Naive B cell (primary cell): ENCODE measurements around the gene SCAPER. TPM values are rescaled to one million over a fixed set of nuclear protein-coding genes. Genes with fewer than 3 reads are reported as not detected.

Source experiments
- ATAC-seq, 2 donors: fragments of 150-1000 bp; cut with Tn5 transposase; 2 replicates each; pipeline ENCODE4 v1.10.0; 2021; ENCODE audit warnings: low read depth in 2 of 2, mild to moderate bottlenecking in 2 of 2, moderate library complexity in 2 of 2
- DNase-seq: peaks from one replicate; pipeline ENCODE4 v3.0.0; 2022
- H3K27ac Mint-ChIP-seq, 6 donors: one replicate each; pipeline ENCODE4 v1.8.0; 2020 to 2022; ENCODE audit warnings: mild to moderate bottlenecking in 6 of 6, mixed read lengths in 6 of 6, moderate library complexity in 5 of 6, inconsistent platforms in 2 of 6
- H3K27me3 Mint-ChIP-seq, 3 donors: one replicate each; pipeline ENCODE4 v1.8.0; 2021 to 2022; ENCODE audit warnings: mixed read lengths in 3 of 3, mild to moderate bottlenecking in 1 of 3
- H3K36me3 Mint-ChIP-seq, 2 donors: one replicate each; pipeline ENCODE4 v1.8.0; 2020 to 2022; ENCODE audit warnings: mixed read lengths in 2 of 2, inconsistent platforms in 1 of 2, mild to moderate bottlenecking in 1 of 2
- H3K4me1 Mint-ChIP-seq, 3 donors: one replicate each; pipeline ENCODE4 v1.8.0; 2020 to 2022; ENCODE audit warnings: mixed read lengths in 3 of 3, inconsistent platforms in 1 of 3, mild to moderate bottlenecking in 1 of 3, moderate library complexity in 1 of 3
- H3K4me3 Mint-ChIP-seq, 8 donors: one replicate each; pipeline ENCODE4 v1.8.0; 2020 to 2022; ENCODE audit warnings: mild to moderate bottlenecking in 8 of 8, mixed read lengths in 8 of 8, moderate library complexity in 8 of 8, inconsistent platforms in 2 of 8
- H3K9me3 Mint-ChIP-seq, 7 donors: one replicate each; pipeline ENCODE4 v1.8.0; 2020 to 2022; ENCODE audit warnings: mixed read lengths in 7 of 7, mild to moderate bottlenecking in 5 of 7, inconsistent platforms in 2 of 7, moderate library complexity in 1 of 7
- polyA plus RNA-seq, 6 donors: library from polyadenylated mRNA; unstranded; fragments of 300-500 nt; fragmentation: Illumina TruSeq; gene quantifications; one replicate each; pipeline ENCODE4 v1.2.3, GENCODE V29; 2021; ENCODE audit warnings: low read depth in 6 of 6

Gene SCAPER
- polyA plus RNA-seq, 6 donors from 2014 or later, result 11.2 to 38.5 (median 19.0) TPM

DNA sequence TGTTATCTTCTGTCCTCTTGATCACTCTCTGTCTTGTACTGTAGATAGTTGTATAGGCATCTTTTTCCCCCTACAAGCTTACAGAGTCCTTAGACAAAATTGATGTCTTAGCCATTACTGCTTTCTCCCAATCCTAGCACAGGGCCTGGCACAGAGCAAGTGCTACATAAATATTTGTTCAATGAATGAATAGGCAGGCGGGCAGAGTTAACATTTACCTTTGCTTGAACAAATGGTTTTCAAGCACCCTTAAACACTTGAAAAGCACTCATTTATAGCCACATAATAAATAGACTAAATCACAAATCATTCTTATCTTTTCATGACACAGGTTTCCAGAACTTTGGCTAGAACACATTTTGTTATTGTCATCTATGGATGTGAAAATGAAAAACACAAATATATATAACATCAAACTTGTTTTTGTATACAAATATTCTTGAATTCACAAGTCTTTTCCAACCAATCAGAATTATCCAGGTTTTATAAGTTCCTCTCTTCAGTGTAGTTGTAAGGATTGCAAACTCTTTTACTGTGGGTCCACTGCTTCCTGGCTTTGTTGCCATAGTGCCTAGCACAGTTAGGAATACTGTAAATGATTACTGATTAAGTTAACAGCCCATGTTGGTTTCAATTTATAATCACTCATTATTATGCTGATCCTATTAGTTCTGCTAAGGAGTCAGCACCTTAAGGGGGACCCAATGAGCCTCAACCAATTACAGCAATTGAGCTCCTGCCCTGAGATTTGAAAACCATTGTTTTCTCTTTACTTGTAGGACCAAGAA lies 506.6 kb downstream of the SCAPER start:
- DNase-seq, result no peak
- peak overlapping the region in 1 of 6 donors; percentile 16 for H3K27ac Mint-ChIP-seq
- no peaks in the 10 kb centered on the region for H3K9me3 Mint-ChIP-seq
- peaks cover 20 to 23% of the 10 kb centered on the region in 2 donors for H3K36me3 Mint-ChIP-seq
- no peak for ATAC-seq
- H3K27me3 Mint-ChIP-seq, result no peaks in the 10 kb centered on the region
- H3K4me1 Mint-ChIP-seq, result no peaks in the 10 kb centered on the region
- no peak overlapping the region for H3K4me3 Mint-ChIP-seq

DNA sequence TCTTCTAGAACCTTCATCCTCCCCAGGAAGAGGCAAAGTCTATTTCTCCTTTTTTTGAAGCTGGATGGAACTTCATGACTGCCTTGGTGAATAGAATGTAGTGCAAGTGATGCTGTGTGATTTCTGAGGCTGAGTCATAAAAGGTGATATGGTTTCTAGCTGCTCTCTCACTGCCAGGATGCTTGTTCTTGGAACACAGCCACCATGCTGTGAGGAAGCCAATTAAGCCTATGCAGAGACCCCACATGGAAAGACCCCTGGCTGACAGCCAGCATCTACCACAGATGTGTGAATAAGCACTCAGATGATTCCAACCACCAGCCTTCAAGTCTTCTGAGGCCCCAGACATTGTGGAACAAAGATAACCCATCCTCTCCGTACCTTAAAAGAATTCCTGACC lies 511.5 kb downstream of the SCAPER start:
- Mint-ChIP-seq H3K27ac (no peak overlapping the region), H3K4me1 (no peaks in the 10 kb centered on the region), H3K9me3 (peaks cover 0 to 2% (median 0%) of the 10 kb centered on the region in 7 donors), H3K4me3 (no peak overlapping the region), H3K36me3 (peaks cover 9 to 15% of the 10 kb centered on the region in 2 donors), H3K27me3 (no peaks in the 10 kb centered on the region)
- ATAC-seq (no peak), DNase-seq (no peak)

DNA sequence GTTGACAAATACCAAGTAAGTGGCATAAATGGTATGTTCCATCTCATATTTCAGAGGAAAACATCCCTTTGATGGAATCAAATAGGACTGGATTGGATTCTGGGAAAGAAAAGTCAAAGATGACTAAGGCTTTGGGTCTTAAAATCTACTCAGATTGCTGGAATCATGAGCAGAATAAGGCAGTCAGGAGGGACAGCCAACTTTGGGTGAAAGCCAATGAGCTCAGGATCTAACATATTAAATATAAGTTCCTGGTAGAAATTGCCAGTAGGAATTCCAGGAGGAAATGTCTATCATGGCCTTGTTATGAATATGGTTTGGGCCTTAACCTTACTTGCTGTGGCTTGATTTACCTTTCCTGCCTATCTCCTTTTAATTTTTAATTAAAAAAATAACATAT lies 513.3 kb downstream of the SCAPER start:
- H3K27me3 Mint-ChIP-seq, result no peaks in the 10 kb centered on the region
- no peak overlapping the region for H3K27ac Mint-ChIP-seq
- no peak overlapping the region for H3K4me3 Mint-ChIP-seq
- no peak for ATAC-seq
- peaks cover 0 to 2% (median 0%) of the 10 kb centered on the region in 7 donors for H3K9me3 Mint-ChIP-seq
- no peaks in the 10 kb centered on the region for H3K4me1 Mint-ChIP-seq
- peaks cover 3 to 19% of the 10 kb centered on the region in 2 donors for H3K36me3 Mint-ChIP-seq
- DNase-seq, result no peak

DNA sequence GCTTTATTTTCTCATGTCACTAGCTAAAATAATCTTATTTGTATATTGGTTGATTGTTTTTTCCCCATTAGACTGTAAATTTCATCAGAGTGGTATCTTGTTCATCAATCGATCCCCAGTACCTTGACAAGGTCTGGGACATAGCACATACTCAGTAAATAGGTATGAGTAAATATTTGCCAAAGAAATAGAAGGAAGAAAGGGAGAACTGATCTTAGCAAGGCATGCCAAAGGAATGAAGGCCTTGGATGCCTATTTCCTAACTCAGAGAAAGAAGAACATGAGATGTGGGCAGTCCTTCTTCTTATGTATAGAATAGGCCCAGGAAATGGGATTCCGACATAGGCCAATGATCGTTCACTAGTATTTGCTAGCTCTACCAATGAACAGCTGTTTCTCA lies 513.8 kb downstream of the SCAPER start:
- H3K27me3 Mint-ChIP-seq, result no peaks in the 10 kb centered on the region
- DNase-seq (no peak), ATAC-seq (no peak)
- H3K4me1 Mint-ChIP-seq, result no peaks in the 10 kb centered on the region
- peaks cover 0 to 2% (median 0%) of the 10 kb centered on the region in 7 donors for H3K9me3 Mint-ChIP-seq
- peaks cover 8 to 24% of the 10 kb centered on the region in 2 donors for H3K36me3 Mint-ChIP-seq
- H3K27ac Mint-ChIP-seq, result no peak overlapping the region
- H3K4me3 Mint-ChIP-seq, result no peak overlapping the region

DNA sequence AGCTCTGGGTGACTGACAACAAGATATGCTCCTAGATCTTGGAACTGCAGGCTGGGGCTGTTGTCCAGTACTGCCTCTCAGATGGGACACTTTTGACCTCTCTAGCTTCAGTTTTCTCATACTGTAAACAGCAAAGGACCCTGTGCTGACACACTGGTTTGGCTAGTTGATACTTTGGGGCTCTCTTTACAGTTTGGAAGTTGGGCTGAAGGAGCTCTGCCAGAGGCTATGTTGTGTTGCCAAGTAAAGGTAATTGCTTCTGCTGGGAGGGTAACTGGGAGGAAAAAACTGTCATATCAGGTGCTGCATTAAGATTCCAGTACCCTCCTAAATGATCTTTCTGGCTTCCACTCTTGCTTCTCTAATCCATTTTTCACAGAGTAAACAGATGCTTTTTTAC lies 514.6 kb downstream of the SCAPER start:
- ATAC-seq, result no peak
- Mint-ChIP-seq H3K4me3 (no peak overlapping the region), H3K27ac (no peak overlapping the region)

DNA sequence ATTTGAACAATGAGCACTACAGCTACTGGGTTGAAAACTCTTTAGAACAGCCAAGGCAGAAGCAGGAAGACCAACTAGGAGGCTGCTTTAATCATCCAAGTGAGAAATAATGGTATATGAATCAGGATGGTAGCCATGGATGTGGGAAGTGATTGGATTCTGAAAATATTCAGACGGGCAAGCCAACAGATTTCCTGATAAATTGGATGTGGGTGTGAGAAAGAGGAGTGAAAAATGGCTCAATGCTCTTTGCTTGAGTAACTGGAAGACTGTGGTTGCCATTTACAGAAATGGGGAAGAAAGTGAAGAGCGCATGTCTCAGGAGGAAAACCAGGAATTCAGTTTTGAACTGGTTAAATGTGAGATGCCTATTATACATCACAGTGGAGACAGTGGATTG lies 518.2 kb downstream of the SCAPER start:
- no peak for DNase-seq
- no peaks in the 10 kb centered on the region for H3K4me1 Mint-ChIP-seq
- no peak for ATAC-seq
- H3K4me3 Mint-ChIP-seq, result no peak overlapping the region
- H3K36me3 Mint-ChIP-seq, result peaks cover 16 to 28% of the 10 kb centered on the region in 2 donors
- H3K27me3 Mint-ChIP-seq, result no peaks in the 10 kb centered on the region
- H3K27ac Mint-ChIP-seq, result no peak overlapping the region
- peaks cover 0 to 2% (median 0%) of the 10 kb centered on the region in 7 donors for H3K9me3 Mint-ChIP-seq

More for the DNA sequence above, 514.6 kb downstream of the SCAPER start:
- Mint-ChIP-seq H3K9me3 (peaks cover 0 to 2% (median 0%) of the 10 kb centered on the region in 7 donors), H3K36me3 (peaks cover 12 to 28% of the 10 kb centered on the region in 2 donors), H3K27me3 (no peaks in the 10 kb centered on the region), H3K4me1 (no peaks in the 10 kb centered on the region)
- DNase-seq, result no peak

DNA sequence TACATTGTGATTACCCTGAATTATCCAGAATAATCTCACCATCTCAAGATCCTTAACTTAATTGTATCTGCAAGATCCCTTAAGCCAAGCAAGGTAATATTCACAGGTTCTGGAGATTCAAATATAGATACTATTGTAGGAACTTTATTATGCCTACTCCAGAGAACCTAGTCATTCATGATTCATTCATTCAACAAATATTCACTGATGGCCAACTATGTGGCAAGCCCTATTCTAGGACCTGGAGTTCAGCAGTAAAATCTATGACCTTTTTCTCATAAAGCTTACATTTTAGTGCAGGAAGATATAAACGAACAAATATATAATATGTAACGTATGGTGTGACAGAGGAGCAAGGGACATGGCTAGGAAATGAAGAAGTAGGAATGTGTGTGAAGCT lies 519.0 kb downstream of the SCAPER start:
- Mint-ChIP-seq H3K4me1 (no peaks in the 10 kb centered on the region), H3K27ac (no peak overlapping the region), H3K4me3 (no peak overlapping the region), H3K27me3 (no peaks in the 10 kb centered on the region), H3K36me3 (peaks cover 16 to 28% of the 10 kb centered on the region in 2 donors), H3K9me3 (peaks cover 0 to 2% (median 0%) of the 10 kb centered on the region in 7 donors)
- DNase-seq (no peak), ATAC-seq (no peak)

DNA sequence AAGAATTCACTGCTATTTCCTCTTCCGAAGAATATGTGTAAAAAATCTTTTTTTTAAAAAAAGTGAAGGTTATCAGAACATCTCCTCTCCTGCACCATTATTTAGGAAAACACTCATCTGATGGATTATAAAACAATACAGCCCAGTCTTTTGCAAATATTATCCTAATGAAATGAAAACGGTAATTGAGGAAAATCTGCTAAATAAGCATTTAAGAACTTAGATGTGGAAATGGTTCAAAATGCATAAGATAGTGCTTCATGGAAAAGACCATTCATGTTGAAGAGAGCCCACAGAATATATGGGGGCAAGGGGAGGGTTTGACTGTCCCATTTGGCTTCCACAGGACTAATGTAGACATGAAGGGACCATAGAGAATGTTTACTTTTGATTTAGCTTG lies 520.7 kb downstream of the SCAPER start:
- peaks cover 24 to 37% of the 10 kb centered on the region in 2 donors for H3K36me3 Mint-ChIP-seq

DNA sequence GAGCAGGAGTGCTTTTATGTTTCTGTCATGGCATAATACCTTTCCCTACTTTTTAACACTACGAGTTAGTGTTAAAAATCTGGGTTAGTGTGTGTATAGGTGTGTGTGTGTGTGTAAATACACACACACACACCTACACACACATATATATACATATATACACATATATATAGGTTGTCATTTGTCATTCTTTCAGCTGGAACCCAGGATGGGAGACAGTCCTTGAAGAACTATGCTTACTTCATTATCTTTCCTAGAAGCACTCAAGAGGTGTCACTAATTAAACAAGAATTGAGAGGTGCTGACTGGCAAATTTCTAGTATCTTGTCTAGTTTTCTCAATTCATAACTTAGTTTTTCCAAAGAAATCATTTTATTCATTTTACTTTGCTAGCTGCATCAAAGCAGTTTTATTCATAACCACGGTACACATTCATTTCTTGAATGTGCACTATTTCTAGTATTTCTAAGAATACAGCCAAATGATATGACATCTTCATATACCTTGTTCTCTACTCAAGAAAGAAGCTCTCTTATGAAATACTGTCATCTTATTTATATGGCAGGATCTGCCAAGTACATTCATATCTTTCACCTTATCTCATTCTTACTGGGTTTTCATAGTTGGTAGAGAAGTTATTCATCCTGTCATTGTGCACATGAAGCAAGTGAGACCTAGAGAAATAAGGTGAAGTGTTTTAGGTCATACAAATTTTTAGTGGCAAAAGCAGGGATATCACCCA lies 522.0 kb downstream of the SCAPER start:
- Mint-ChIP-seq H3K4me1 (no peaks in the 10 kb centered on the region), H3K9me3 (peaks cover 0 to 3% (median 0%) of the 10 kb centered on the region in 7 donors), H3K4me3 (no peak overlapping the region), H3K27ac (no peak overlapping the region), H3K27me3 (no peaks in the 10 kb centered on the region), H3K36me3 (peaks cover 32 to 36% of the 10 kb centered on the region in 2 donors)
- DNase-seq (no peak), ATAC-seq (no peak)

More for the DNA sequence above, 520.7 kb downstream of the SCAPER start:
- H3K4me3 Mint-ChIP-seq, result no peak overlapping the region
- ATAC-seq (no peak), DNase-seq (no peak)
- no peak overlapping the region for H3K27ac Mint-ChIP-seq
- no peaks in the 10 kb centered on the region for H3K4me1 Mint-ChIP-seq
- no peaks in the 10 kb centered on the region for H3K9me3 Mint-ChIP-seq
- H3K27me3 Mint-ChIP-seq, result no peaks in the 10 kb centered on the region

DNA sequence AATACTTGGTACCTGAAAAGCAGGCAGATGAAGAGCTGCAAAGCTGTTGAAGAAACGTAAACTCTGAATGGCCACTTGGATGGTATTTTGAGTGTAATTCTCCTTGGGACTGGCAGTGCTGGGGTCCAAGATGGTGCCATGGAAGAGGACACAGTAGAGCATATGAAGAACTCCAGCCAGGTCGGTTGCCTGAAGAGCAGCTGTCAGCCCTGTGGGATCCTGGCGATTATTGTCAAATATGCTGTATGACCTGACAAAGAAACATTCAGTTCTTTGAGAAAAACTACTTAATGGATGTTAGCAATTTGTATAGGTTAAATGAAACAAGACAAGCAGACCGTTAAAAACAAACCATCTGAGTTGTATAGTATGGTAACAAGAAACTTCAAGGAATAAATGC lies 523.8 kb downstream of the SCAPER start:
- Mint-ChIP-seq H3K36me3 (peaks cover 20 to 28% of the 10 kb centered on the region in 2 donors), H3K4me1 (no peaks in the 10 kb centered on the region), H3K27me3 (no peaks in the 10 kb centered on the region), H3K4me3 (no peak overlapping the region), H3K27ac (no peak overlapping the region), H3K9me3 (peaks cover 0 to 3% (median 0%) of the 10 kb centered on the region in 7 donors)
- ATAC-seq (no peak), DNase-seq (no peak)

DNA sequence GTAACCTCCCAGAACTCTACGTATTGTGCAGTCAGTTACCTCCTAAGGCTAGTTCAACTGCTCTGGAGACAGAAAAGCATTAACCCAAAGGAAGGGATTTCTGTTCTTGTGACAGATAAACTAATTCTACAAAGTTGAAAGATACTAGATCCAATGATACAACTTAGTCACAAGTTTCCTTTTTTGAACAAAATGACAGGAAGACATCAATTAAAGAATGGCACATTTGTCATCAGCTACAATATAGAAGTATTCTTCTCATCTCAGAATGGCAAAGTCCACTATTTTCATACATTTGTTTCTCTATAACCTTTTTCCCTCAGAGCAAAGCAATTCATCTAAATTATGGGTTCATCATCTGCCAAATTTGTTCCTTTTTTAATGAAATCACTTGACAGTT lies 524.9 kb downstream of the SCAPER start:
- H3K4me3 Mint-ChIP-seq, result no peak overlapping the region
- no peak overlapping the region for H3K27ac Mint-ChIP-seq
- peaks cover 0 to 3% (median 0%) of the 10 kb centered on the region in 7 donors for H3K9me3 Mint-ChIP-seq
- ATAC-seq, result no peak
- peaks cover 16 to 22% of the 10 kb centered on the region in 2 donors for H3K36me3 Mint-ChIP-seq
- no peaks in the 10 kb centered on the region for H3K27me3 Mint-ChIP-seq
- no peak for DNase-seq
- H3K4me1 Mint-ChIP-seq, result no peaks in the 10 kb centered on the region

DNA sequence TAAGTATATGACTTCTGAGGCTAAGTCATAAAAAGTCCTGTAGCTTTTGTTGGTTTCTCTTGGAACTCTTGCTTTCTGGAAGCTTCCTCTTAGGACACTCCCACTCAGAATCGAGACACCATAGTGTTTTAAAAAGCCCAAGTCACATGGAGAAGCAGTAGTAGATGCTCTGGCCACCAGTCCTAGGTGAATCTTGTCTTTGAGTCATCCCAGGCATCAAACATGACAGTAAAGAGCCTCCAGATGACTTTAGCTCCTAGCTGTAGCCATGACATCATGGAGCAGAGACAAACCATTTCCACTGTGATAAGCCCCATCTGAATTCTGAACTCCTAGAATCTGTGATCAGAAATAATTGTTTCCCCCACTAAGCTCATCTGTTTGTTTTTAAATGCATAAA lies 526.4 kb downstream of the SCAPER start:
- no peaks in the 10 kb centered on the region for H3K27me3 Mint-ChIP-seq
- no peak overlapping the region for H3K27ac Mint-ChIP-seq

DNA sequence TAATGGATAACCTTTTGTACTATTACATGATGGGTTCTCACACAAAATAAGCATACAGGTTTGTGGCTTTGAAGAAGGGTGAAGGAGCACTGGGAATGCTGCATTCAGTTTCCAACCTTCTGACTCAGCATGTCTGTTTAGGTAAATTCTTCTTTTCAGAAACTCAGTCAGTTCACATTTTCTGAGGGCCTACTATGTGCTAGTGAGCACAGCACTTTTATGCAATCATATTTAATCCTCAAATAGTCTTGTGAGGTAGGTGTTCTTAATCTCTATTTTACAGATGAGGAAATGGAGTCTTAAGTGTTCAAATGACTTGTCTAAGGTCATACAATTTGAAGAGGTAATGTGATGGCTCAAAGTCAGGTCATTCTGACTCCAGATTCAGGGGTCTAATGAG lies 527.4 kb downstream of the SCAPER start:
- Mint-ChIP-seq H3K9me3 (peaks cover 0 to 3% (median 0%) of the 10 kb centered on the region in 7 donors), H3K4me1 (no peaks in the 10 kb centered on the region), H3K4me3 (no peak overlapping the region), H3K27me3 (no peaks in the 10 kb centered on the region), H3K36me3 (peaks cover 16 to 20% of the 10 kb centered on the region in 2 donors), H3K27ac (no peak overlapping the region)
- DNase-seq (no peak), ATAC-seq (no peak)

More for the DNA sequence above, 526.4 kb downstream of the SCAPER start:
- no peak for DNase-seq
- H3K4me3 Mint-ChIP-seq, result no peak overlapping the region
- peaks cover 16 to 20% of the 10 kb centered on the region in 2 donors for H3K36me3 Mint-ChIP-seq
- no peak for ATAC-seq
- peaks cover 0 to 3% (median 0%) of the 10 kb centered on the region in 7 donors for H3K9me3 Mint-ChIP-seq
- H3K4me1 Mint-ChIP-seq, result no peaks in the 10 kb centered on the region

DNA sequence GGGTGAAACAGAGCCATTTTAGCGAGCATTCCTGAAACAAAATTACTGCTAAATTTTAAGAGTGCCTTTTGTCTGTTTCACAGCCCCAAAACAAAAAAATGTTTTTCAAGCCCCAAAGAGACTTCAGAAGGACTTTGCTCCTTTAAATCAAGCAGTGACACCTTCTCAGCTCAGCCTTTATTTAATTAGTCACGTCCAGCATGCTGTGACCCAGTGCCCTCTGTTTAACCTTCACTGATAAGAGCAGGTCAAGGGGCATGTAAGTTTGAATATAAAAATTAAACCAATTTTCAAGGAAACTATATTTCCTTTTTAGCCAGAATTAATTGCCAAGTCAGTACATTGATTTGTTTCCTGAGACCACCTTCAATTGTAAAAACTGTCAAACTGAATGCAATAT lies 527.9 kb downstream of the SCAPER start:
- DNase-seq (no peak), ATAC-seq (no peak)
- Mint-ChIP-seq H3K9me3 (peaks cover 0 to 3% (median 0%) of the 10 kb centered on the region in 7 donors), H3K4me1 (no peaks in the 10 kb centered on the region), H3K4me3 (no peak overlapping the region), H3K27ac (no peak overlapping the region), H3K27me3 (no peaks in the 10 kb centered on the region), H3K36me3 (peaks cover 20 to 23% of the 10 kb centered on the region in 2 donors)
